Keratinocyte (primary cell): ENCODE measurements around the gene FDPS. TPM values are rescaled to one million over a fixed set of nuclear protein-coding genes. Genes with fewer than 3 reads are reported as not detected.

Experiments used
- DNase-seq: peaks from one replicate; pipeline ENCODE4 v3.0.0-alpha.2; 2011; ENCODE audit warnings: low read depth, missing footprints, low spot score
- FAIRE-seq: peaks from 2 replicates; lab custom pipeline; 2011; peaks lifted over from hg19 to GRCh38; lab: Jason Lieb, UNC
- H2AFZ ChIP-seq: 2 replicates; pipeline ENCODE4 v1.6.0; 2012; ENCODE audit warnings: low read length, control low read depth, inconsistent platforms; ENCODE audit not compliant: control insufficient read depth
- H3K27ac ChIP-seq: 2 replicates; pipeline ENCODE4 v1.5.1; 2011; ENCODE audit warnings: low read length; ENCODE audit not compliant: control insufficient read depth, insufficient read depth
- H3K27me3 ChIP-seq: 3 replicates; pipeline ENCODE4 v1.6.0; 2011; ENCODE audit warnings: low read length; ENCODE audit not compliant: control insufficient read depth, insufficient read depth; ENCODE audit errors: extremely low read depth
- H3K36me3 ChIP-seq, 2 experiments: 2 replicates in 1 of 2; 3 replicates in 1 of 2; pipeline ENCODE4 v1.5.1; 2011; ENCODE audit warnings: low read length in 2 of 2, mild to moderate bottlenecking in 1 of 2; ENCODE audit not compliant: control insufficient read depth in 2 of 2, insufficient read depth in 2 of 2; ENCODE audit errors: extremely low read depth in 1 of 2
- H3K4me1 ChIP-seq: 3 replicates; pipeline ENCODE4 v1.5.1; 2011; ENCODE audit warnings: low read length; ENCODE audit not compliant: control insufficient read depth, insufficient read depth; ENCODE audit errors: extremely low read depth
- H3K4me2 ChIP-seq: 3 replicates; pipeline ENCODE4 v1.6.0; 2011; ENCODE audit warnings: low read depth, low read length; ENCODE audit not compliant: control insufficient read depth, insufficient read depth; ENCODE audit errors: extremely low read depth
- H3K4me3 ChIP-seq, 3 experiments: fragments of 200-600 bp in 1 of 3; sonication (generic) in 1 of 3; 2 replicates in 2 of 3; 3 replicates in 1 of 3; pipeline ENCODE4 v1.5.1; 2011 to 2016; ENCODE audit warnings: low read length in 3 of 3, mild to moderate bottlenecking in 3 of 3, control low read depth in 2 of 3, inconsistent platforms in 1 of 3, low read depth in 1 of 3, mixed read lengths in 1 of 3, mixed run types in 1 of 3, moderate library complexity in 1 of 3; ENCODE audit not compliant: control insufficient read depth in 2 of 3, insufficient read depth in 2 of 3; ENCODE audit errors: extremely low read depth in 1 of 3
- H3K79me2 ChIP-seq: 2 replicates; pipeline ENCODE4 v1.6.0; 2012; ENCODE audit warnings: low read length; ENCODE audit not compliant: control insufficient read depth, insufficient read depth
- H3K9ac ChIP-seq: 3 replicates; pipeline ENCODE4 v1.6.0; 2011; ENCODE audit warnings: low read length; ENCODE audit not compliant: control insufficient read depth, insufficient read depth; ENCODE audit errors: extremely low read depth
- H3K9me1 ChIP-seq: 3 replicates; pipeline ENCODE4 v1.6.0; 2011; ENCODE audit warnings: low read length; ENCODE audit not compliant: control insufficient read depth, insufficient read depth; ENCODE audit errors: extremely low read depth
- H3K9me3 ChIP-seq: 2 replicates; pipeline ENCODE4 v1.5.1; 2012; ENCODE audit warnings: low read depth, low read length; ENCODE audit not compliant: control insufficient read depth
- H4K20me1 ChIP-seq: 3 replicates; pipeline ENCODE4 v1.6.0; 2011; ENCODE audit warnings: low read length; ENCODE audit not compliant: control insufficient read depth, insufficient read depth; ENCODE audit errors: extremely low read depth
- CTCF ChIP-seq, 3 experiments: IDR thresholded peaks in 1 of 3; conservative IDR thresholded peaks in 1 of 3; optimal IDR thresholded peaks in 1 of 3; 2 replicates in 2 of 3; 3 replicates in 1 of 3; pipeline versions ENCODE3 to v1.5.1; 2011; ENCODE audit warnings: low read length in 3 of 3, mild to moderate bottlenecking in 3 of 3, moderate library complexity in 2 of 3, control low read depth in 1 of 3, inconsistent platforms in 1 of 3; ENCODE audit not compliant: insufficient read depth in 2 of 3; ENCODE audit errors: extremely low read depth in 1 of 3
- EZH2 ChIP-seq: IDR thresholded peaks from one replicate; pipeline ENCODE4 v1.6.1; 2012; ENCODE audit warnings: inconsistent platforms, mild to moderate bottlenecking, low read length, moderate library complexity
- dilution Hi-C: fragments of 300-500 bp; cut with MboI; formaldehyde crosslinking; loops from one replicate; pipeline ENCODE4 v1.7.0; 2020; ENCODE audit warnings: low sequenced_read_pairs; ENCODE audit not compliant: extremely low pct_ligation_motif_present
- polyA plus RNA-seq, 5 experiments: library from polyadenylated mRNA; depleted of rRNA in 3 of 5; stranded (reverse) in 3 of 5; stranded (forward) in 1 of 5; unstranded in 1 of 5; fragments of >200 nt; gene quantifications; 1 replicate in 1 of 5; 2 replicates in 3 of 5; 3 replicates in 1 of 5; pipeline versions ENCODE4 v1.2.1 to v1.2.3, GENCODE V29; 2011 to 2012; ENCODE audit warnings: missing spikeins in 2 of 5, low read depth in 1 of 5, low replicate concordance in 1 of 5

Gene FDPS
- polyA plus RNA-seq, 1 donor (not counting 4 experiments of a cell fraction or from before 2014, with no cell fraction given) = 821 TPM

DNA sequence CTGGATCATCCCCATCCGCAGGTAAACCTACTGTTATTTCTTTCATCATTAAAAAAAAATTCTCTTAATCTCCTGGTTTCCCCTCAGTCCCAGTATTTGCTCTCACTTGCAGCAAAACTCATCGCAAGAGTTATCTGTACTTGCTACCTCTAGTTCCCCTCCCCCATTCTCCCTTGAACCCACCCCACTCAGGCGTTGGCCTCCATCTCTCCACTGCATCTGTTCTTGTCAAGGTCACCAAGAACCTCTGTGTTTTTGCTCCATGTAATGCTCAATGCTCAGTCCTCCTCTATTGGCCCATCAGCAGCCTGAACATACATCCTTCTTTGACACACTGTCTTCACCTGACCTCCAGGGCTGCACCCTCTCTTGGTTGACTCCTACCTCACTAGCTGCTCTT is 12.0 kb upstream of the FDPS start:
- dilution Hi-C loops = no loop called here
- no peak for TF ChIP-seq CTCF (optimal IDR thresholded peaks at IDR 0.05 in 1 of 3, IDR thresholded peaks at IDR 0.05 in 1 of 3, conservative IDR thresholded peaks at IDR 0.05 in 1 of 3; ENCODE audit: extremely low read depth in 1 of 3, insufficient read depth in 2 of 3, low read length in 3 of 3)
- H3K36me3 ChIP-seq = no peaks in the 10 kb centered on the region

DNA sequence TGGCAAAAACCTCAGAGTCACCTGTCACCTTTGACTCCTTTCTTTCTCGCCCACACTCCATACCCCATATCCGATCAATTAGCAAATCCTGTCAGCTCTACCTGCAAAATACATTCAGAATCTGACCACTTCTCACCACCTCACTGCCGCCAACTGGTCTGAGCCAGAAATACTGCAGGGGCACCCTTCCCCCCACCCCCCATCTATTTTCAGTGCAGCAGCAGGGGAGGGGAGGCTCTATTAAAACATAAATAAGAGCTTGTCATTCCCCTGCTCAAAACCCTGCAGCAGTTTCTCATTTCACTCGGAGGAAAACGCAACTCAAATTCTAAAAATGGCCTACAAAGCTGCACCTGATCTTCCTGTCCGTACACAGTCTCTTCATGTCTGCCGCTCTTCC is 11.3 kb upstream of the FDPS start:
- no peak for FAIRE-seq
- H3K4me1 ChIP-seq = peaks cover 12% of the 10 kb centered on the region
- dilution Hi-C loops = no loop called here

More for the DNA sequence above, 12.0 kb upstream of the FDPS start:
- Histone ChIP-seq H3K4me2 (no peak overlapping the region), H3K9me1 (no peaks in the 10 kb centered on the region), H3K4me1 (peaks cover 12% of the 10 kb centered on the region), H3K27me3 (peaks cover 18% of the 10 kb centered on the region), H2AFZ (no peak overlapping the region), H3K4me3 (no peak overlapping the region), H3K9me3 (no peaks in the 10 kb centered on the region), H4K20me1 (no peaks in the 10 kb centered on the region), H3K27ac (no peak overlapping the region), H3K9ac (no peak overlapping the region), H3K79me2 (no peaks in the 10 kb centered on the region)
- FAIRE-seq = no peak
- DNase-seq = no peak

More for the DNA sequence above, 11.3 kb upstream of the FDPS start:
- no peak for DNase-seq
- TF ChIP-seq CTCF (optimal IDR thresholded peaks at IDR 0.05 in 1 of 3, IDR thresholded peaks at IDR 0.05 in 1 of 3, conservative IDR thresholded peaks at IDR 0.05 in 1 of 3; ENCODE audit: extremely low read depth in 1 of 3, insufficient read depth in 2 of 3, low read length in 3 of 3) = no peak
- TF ChIP-seq EZH2 = no peak
- no peak overlapping the region for H3K27ac ChIP-seq
- H3K36me3 ChIP-seq = no peaks in the 10 kb centered on the region
- no peak overlapping the region for H2AFZ ChIP-seq
- no peaks in the 10 kb centered on the region for H4K20me1 ChIP-seq
- no peaks in the 10 kb centered on the region for H3K9me1 ChIP-seq
- no peak overlapping the region for H3K9ac ChIP-seq
- H3K4me3 ChIP-seq = no peak overlapping the region
- no peaks in the 10 kb centered on the region for H3K9me3 ChIP-seq
- peaks cover 18% of the 10 kb centered on the region for H3K27me3 ChIP-seq
- no peak overlapping the region for H3K4me2 ChIP-seq
- H3K79me2 ChIP-seq = no peaks in the 10 kb centered on the region
